ENCODE results near the gene DNAJB1.
"Not testable (repeated sequence)": the region's sequence is repeated elsewhere in the genome, so short reads cannot be mapped to it uniquely, and the experiment has no call there.

DNAJB1 gene

GRCh38 chr19:14517840-14518505 is at the start of gene DNAJB1:
Gene DNAJB1 (minus strand): TSS chr19:14518397. CDS start chr19:14518349, 48 bp downstream.
- DNase-seq: peak; percentile 82

GRCh38 chr19:14567079-14567478 is 48.9 kb upstream of the DNAJB1 start:
- DNase-seq: no peak

- DNase-seq: no peak
Measured at GRCh38 chr19:14566712-14567077, 48.5 kb upstream of the DNAJB1 start.

GRCh38 chr19:14565765-14566711 is 47.8 kb upstream of the DNAJB1 start:
- no peak for DNase-seq

- no peak for DNase-seq
Measured at GRCh38 chr19:14565298-14565679, 47.1 kb upstream of the DNAJB1 start.

- DNase-seq: not testable (repeated sequence)
Measured at GRCh38 chr19:14564652-14565297, 46.6 kb upstream of the DNAJB1 start.

GRCh38 chr19:14563989-14564651 is 45.9 kb upstream of the DNAJB1 start:
- peak; percentile 62 for DNase-seq

GRCh38 chr19:14563590-14563926 is 45.4 kb upstream of the DNAJB1 start:
- no peak for DNase-seq

GRCh38 chr19:14562660-14563589 is 44.7 kb upstream of the DNAJB1 start:
- DNase-seq: no peak

- peak; percentile 57 for DNase-seq
Measured at GRCh38 chr19:14561847-14562351, 43.7 kb upstream of the DNAJB1 start.

- no peak for DNase-seq
Measured at GRCh38 chr19:14561249-14561648, 43.1 kb upstream of the DNAJB1 start.

GRCh38 chr19:14560776-14561108 is 42.5 kb upstream of the DNAJB1 start:
- no peak for DNase-seq

GRCh38 chr19:14559916-14560775 is 41.9 kb upstream of the DNAJB1 start:
- DNase-seq: no peak

- DNase-seq: no peak
Measured at GRCh38 chr19:14558370-14559066, 40.3 kb upstream of the DNAJB1 start.

GRCh38 chr19:14556662-14557188 is 38.5 kb upstream of the DNAJB1 start:
- DNase-seq: peak; percentile 74

- no peak for DNase-seq
Measured at GRCh38 chr19:14555918-14556661, 37.9 kb upstream of the DNAJB1 start.

- DNase-seq: no peak
Measured at GRCh38 chr19:14554382-14554812, 36.2 kb upstream of the DNAJB1 start.

GRCh38 chr19:14553939-14554243 is 35.7 kb upstream of the DNAJB1 start:
- no peak for DNase-seq

Measured in CD4-positive, alpha-beta T cell treated with Interleukin-15 for 1 hour (primary cell).